ENCODE measurements around the gene TMEM117.

The TMEM117 gene

DNA sequence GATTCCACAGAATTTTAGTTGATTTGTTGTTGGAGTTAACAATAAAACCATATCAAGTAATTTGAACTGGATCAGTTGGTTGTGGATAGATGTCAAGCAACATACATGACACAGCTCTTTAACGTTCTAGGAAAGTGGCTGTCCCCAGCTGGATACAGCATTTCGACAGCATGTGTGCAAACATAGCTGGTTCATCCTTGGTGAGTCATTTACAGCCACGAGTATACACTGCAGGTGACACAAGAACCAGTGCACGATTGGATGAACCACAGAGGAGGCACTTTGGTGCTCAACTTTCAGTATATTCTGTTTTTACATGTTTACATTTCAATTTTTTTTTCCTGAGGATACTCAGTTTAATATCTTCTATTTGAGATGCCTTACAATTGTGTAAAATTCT, 242.4 kb downstream of the TMEM117 start:
- H3K4me3 ChIP-seq (ENCODE audit: low read depth, low read length) = no peak overlapping the region

DNA sequence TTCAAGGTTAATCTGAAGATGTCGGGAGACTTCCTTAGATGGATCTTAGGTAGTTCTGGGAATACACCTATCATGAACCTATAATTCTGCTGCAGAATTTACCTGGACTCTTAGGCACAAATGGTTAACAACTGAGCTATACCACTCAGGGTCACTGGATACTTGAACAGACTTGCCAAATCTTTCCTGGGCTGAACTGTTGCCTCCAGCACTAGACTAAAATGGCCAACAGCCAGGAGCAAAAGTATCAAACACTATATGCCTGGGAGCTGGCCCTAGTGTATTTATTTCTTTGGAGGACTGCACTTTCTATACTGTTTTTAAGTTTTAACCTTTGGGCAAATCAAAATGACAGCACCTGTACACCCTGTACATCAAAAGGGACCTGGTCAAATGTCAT, 252.8 kb downstream of the TMEM117 start:
- no peak overlapping the region for H3K4me3 ChIP-seq (ENCODE audit: low read depth, low read length)

DNA sequence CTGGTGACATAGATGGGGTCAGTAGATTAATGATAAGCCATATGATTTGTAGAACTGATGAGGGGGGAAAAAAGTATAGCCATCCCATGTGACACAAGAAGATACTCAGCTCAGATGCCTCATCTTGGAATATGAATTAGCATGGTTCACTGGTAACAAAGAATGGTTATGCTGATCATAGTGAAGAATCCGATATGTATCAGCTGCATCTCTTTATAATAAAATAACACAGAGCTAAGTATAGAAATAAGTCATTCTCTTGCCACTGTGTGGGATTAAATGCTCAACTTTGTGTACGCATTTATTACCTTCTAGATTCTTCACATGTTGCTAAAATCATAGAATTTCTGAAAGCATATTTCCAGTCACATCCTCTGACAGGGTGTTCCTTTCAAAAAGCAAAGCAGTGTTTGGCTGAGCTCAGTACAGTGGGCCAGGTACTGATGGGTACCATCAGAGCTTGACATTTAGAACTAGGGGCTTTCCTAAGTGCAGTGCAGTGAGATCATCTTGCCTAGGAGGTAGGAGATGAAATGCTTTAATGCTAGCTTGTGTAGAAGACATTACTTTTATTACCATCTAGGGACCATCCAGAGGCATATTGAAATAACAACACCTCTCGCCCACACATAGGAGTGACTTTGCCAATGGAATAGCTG, 256.2 kb downstream of the TMEM117 start:
- H3K4me3 ChIP-seq (ENCODE audit: low read depth, low read length) = no peak overlapping the region

DNA sequence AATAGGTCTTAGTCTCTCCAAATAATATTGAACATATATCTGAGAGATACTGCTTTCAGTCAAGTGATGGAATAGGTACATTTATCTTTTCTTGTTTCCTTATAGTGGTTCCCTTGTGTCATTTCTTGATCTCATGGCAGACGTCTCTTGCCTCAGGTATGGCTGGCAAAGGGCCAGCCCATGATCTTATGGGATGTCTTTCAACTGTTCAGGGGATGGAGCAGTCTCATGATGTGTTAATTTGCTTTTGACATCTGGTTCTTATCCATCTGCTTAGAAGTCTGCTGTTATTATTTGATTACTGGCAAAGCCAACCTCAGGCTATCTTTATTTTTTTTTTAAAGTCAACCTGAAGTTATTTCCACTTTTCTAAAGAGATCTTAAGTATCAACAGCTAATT, 262.9 kb downstream of the TMEM117 start:
- H3K4me3 ChIP-seq (ENCODE audit: low read depth, low read length) = no peak overlapping the region

DNA sequence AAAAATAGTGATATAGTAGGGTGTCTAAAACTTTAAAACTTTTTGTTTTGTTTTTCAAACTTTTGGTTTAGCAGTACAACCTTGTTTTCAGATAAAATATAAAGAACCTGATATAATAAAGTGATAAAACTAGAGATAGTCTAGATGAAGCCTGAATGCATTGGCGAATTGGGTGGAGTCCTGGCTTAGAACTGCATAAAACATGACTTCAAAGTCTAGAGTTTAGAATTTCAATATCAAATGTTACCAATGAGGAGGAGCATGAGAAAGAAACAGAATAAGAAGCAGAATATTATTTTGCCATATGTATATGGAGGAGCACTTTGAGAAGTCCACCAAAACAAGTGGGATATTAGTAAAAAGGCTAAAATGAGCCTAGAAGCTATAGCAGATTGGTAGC, 263.6 kb downstream of the TMEM117 start:
- no peak overlapping the region for H3K4me3 ChIP-seq (ENCODE audit: low read depth, low read length)

DNA sequence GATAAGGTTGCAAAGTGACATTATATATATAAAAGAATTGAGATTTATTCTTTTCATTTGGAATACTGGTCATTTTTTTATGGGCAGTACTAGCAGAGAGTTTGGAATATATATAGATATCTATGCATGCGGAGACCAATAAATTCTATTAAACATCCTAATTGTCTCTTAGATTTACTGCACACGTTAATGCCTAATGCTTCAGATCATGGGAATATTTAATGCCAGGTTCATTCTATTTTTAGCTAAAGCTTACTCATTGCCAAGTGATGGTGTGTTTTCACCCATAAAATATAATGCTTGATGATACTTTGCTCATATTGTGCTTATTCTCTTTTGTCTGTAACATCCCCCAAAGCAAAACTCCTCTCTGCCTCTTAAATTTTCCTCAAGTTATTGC, 264.4 kb downstream of the TMEM117 start:
- H3K4me3 ChIP-seq (ENCODE audit: low read depth, low read length) = no peak overlapping the region

DNA sequence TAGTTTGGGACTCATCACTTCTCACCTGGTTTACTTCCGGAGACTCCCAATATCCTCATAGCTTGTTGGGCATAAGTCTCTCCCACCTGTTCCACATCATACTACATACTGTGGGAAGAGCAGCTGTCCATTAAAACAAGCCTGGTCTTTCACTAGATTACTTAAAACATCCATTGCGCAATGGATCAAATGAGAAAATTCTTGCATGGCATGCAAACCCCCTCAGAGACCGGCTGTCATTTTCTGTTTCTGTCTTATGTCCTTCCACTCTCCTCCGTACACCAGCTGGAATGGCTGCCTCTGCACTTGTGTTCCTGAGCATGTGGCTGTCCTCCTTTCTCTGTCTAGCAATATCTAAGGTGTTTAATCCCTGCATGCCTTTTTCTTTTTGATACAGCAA, 265.6 kb downstream of the TMEM117 start:
- no peak overlapping the region for H3K4me3 ChIP-seq (ENCODE audit: low read depth, low read length)

DNA sequence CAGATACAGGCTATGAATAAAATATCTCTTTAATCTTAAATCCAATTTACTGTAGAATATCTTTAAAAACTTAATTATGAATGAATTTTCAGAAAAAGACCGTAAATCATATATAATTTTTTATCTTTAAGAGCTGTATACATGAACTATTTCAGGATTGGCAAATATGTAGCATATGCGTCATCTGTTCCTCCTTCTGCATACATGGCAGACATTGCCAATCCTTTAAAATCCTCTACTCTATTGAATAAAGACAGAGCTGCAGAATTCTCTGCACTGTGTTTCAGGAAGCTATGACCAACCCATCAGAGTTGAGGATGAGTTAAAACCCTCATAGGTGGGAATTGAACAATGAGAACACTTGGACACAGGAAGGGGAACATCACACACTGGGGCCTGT, 279.0 kb downstream of the TMEM117 start:
- no peak overlapping the region for H3K4me3 ChIP-seq (ENCODE audit: low read depth, low read length)

DNA sequence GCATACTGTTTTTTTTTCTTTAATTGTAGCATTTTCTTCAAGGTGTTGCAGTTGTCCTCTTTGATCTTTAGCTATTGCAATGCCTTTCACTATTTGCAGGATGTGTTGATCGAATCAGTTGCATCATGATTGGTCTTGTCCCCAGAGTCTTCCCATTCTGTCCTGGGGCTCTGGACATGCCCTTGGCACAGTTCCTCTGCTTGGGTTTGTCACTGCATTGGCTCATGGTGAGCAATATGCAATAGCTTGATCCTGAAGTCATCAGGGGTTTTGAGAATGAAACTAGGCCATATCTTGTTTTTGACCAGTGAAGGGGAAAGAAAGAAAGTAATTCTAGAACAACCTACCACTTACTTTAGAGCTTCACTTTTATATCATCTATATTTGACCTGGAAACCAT, 281.5 kb downstream of the TMEM117 start:
- no peak overlapping the region for H3K4me3 ChIP-seq (ENCODE audit: low read depth, low read length)

DNA sequence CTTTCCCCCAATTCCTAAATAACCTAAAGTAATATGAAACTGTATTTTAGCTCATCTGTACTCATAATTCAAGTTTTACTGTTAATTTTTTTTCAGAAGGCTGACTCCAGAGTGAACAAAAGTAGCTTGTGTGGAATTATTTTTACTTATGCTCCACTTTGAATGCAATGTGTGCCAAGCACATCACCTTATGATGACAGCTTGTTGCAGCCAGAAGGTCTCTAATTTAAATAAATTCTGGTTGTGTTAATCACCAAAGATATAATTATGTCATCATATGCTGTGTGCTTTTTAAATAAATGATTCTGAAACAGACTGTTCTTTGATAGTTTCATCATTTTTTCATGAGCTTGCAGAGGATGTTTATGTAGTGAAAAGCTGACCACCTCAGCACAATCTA, 283.1 kb downstream of the TMEM117 start:
- H3K4me3 ChIP-seq (ENCODE audit: low read depth, low read length) = no peak overlapping the region

DNA sequence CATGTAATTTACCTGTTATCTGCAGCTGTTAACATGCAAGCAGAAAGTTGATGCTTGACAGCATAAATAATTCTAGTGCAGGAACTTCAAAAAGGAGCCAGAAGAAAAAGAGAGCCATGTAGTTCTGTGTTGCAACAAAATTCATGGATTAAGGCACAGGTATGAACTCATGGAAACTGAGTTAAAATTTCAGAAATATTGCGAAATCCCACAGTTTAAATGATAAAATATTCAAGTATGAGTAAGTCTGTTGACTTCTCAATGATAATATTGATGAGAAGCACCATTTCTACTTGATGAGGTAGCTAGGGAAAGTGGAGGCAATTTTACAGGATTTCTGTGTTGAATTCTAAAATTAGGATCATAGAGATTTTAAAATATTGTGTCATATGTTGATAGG, 290.9 kb downstream of the TMEM117 start:
- no peak overlapping the region for H3K4me3 ChIP-seq (ENCODE audit: low read depth, low read length)

DNA sequence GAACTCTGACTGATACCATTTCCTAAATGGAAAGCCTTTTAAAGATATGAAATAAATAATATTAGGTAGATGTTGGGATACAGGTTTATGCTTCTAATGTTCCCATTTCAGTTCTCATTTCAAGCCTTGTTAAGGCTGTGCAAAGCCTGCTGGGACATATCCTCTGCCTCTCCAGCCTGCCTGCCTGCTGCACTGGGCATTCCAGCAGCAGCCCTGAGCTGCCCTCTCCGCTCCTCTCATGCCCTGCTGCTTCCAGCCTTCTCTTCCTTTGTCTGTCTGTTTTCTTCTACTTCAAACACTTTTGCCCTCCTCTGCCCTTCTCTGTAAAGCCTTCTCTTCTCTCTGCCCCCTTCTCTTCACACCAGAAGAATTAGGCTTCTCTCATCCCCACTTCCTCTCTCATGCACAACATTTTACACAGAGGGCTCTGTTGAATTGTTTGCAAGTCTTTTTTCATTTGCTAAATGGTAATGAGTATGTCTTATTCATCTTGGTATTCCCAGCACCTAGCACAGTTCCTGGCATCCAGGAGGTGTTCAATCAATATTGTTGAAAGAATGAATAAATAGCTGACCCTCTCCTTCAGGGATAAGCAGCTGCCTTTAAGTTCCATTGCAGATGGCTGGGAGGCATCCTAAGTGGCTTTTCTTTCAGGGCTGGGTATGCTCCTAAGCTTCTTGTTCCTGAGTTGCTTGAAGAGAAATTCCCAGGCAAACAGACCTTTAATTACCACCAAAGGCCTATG, 292.3 kb downstream of the TMEM117 start:
- H3K4me3 ChIP-seq (ENCODE audit: low read depth, low read length) = no peak overlapping the region

DNA sequence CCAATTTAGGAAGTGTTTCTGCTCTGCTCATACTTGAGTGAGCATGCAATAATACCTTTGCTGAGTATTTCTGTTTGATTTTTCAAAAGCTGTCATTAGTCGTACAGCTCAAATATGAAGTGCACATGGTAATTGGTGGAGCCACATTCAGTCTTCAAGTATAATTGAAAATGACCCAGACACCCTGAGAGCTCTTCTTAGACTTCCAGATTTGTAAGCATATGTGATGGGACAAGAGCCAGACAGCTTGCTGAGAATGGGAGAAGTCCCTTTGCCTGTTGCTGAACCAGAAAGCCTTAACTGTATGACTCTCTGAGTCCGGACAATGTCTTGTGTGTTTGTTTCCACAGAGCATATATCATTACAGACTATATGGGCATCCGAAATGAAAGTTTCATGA, 307.3 kb downstream of the TMEM117 start:
- H3K4me3 ChIP-seq (ENCODE audit: low read depth, low read length) = no peak overlapping the region

DNA sequence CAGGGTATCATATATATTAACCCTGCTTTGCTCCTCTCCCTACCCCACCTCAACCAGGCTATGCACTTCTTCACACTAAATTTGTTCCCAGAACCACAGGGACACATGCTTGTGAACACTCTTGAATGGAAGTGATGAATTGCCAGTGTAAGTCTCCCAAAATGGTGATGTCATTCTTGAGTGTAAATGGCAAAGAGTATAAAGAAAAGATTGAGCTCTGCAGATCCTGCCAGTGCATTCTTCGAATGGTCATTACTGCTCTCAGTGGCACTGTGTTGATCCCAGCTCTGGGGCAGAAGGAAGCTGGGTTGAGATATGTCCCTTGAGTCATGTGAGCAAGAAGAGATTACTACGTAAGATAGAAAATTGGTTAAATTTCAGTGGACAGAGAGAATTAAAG, 313.1 kb downstream of the TMEM117 start:
- H3K4me3 ChIP-seq (ENCODE audit: low read depth, low read length) = no peak overlapping the region

DNA sequence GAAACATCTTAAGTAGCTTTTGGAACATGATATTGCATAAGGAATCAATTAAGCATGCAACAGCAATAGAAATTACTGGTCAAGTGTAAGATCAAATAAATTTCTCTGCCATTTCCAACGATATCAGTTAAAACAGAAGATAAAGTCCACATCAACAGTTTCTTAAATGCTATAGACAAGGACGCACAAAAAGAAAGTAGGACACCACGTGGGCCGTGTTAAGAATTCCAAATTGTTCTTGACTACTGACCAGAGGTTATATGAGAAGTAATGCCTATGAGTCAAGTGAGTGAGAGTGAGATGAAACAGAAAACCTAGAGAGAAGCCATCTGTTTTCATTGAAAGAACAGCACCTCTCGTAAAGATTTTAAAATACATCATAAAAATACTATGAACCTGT, 318.2 kb downstream of the TMEM117 start:
- H3K4me3 ChIP-seq (ENCODE audit: low read depth, low read length) = no peak overlapping the region

DNA sequence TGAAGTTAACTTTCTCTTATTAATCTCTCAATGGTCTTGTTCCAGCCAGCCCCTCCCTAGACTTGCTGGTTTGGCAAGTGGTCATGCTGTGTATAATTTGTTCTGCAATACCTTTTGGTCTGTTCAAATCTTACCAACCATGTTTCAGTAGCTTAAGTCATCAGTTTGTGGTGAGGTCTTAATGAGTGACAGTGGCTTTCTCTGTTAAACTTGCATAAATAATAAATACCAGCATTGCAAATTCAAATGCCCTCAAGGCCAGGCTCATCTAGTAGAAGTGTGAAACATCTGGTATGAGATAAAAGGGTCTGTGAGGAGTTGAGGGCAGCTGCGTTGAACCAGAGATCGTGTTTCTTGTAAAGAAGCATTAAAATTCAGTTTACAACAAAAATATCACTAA, 319.5 kb downstream of the TMEM117 start:
- no peak overlapping the region for H3K4me3 ChIP-seq (ENCODE audit: low read depth, low read length)

DNA sequence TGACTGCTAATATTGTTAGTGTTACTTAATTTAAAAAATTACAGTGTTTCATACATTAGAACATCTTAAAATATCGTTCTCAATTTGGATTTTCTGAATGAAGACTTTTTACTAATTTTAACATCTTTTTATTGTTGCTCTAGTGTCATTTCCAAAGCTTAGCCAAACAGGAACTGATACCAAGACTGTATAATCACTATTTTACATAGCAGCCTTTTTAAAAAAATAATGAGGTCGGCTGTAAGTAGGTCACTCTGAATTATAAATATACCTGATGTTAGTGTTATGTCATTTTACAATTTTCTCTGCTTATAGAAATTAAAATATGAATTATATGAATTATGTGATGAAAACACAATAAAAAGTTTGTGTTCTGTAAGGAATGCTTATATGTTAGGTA, 321.5 kb downstream of the TMEM117 start:
- H3K4me3 ChIP-seq (ENCODE audit: low read depth, low read length) = no peak overlapping the region

DNA sequence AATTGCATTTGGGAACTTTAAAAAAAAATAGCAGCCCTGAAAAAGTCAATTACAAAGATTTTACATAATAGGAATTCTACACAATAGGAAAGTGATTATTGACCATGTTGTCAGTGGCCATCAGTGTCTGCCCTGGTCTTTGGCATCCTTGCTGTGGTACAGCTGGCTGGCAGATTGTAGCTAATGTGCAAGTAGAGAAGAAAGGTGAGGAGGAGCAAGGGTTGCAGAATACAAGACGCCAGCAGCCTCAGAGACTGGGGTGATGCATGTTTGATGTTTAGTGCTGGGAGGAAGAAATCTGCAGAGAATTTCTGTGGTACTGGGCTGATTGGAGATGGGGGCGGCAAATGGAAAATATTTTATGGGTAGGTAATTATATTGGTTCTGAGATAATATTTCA, 322.9 kb downstream of the TMEM117 start:
- no peak overlapping the region for H3K4me3 ChIP-seq (ENCODE audit: low read depth, low read length)

DNA sequence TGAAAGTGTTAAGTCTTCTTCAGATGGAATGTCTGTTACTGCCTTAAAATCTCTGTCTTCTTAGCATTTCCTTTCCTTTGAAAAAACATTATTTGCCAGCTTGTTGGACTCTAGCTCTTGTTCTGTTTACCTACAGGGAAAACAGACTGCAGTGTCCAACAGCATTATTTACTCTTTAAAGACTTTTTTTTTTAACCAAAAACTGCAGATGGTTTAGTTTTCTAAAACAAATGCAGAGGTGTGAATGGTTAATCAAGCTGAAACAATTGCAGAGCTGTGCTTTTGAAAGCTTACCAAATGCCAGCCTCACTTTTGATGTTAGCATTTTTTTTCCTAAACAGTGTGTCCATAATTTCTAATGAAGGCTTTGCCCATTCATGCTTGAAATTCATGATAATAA, 323.3 kb downstream of the TMEM117 start:
- H3K4me3 ChIP-seq (ENCODE audit: low read depth, low read length) = no peak overlapping the region

DNA sequence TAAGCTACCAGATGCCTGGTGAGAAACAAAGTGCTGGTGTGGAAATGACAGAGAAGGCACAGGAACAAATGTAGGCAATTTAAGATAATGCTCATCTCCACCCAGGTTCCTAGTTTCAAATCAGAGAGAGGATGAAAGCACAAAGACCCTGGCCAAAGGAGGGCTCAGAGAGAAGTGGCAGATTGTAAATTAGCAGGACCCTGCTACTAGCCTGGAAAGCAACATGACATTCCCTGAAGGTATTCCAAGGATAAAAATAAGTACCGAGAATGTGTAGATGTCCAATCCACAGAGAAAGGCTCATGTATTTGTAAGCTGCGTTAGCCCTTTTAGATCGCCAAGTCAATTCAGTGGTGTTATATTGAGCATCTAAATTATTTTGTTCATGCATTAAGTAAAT, 324.0 kb downstream of the TMEM117 start:
- H3K4me3 ChIP-seq (ENCODE audit: low read depth, low read length) = no peak overlapping the region

DNA sequence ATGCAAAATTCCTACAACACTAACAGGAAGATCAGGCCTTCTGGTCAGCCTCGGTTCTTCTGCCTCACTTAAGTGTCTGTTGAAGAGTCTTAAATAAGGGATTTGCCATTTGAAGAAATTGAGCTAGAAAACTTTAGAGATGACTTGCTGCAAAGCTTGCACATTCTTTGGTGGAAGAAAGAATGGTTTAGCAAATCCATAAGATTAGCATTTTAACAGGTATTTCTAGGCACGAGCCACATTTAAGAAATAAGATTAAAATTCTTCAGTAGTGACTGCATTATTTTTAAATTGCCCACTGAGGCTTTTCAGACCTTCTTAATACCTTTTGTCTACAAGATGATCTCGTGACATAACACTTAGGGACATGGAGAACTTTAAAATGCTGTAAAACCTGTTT, 327.1 kb downstream of the TMEM117 start:
- no peak overlapping the region for H3K4me3 ChIP-seq (ENCODE audit: low read depth, low read length)

DNA sequence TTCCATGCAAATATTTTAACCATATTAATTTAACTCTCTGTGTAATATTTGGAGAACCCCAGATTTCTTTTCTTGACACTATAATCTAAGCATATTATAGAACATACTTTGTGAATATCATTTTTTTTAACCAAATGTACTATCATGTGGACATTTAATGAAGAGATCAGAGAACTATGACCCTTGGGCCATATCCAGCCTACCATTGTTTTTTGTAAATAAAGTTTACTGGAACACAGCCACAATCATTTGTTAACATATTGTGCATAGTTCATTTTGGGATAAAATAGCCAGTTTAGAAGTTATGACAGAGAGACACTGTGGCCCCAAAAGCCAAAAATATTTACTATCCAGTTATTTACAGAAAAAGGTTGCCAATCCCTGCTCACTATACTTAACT, 338.2 kb downstream of the TMEM117 start:
- no peak overlapping the region for H3K4me3 ChIP-seq (ENCODE audit: low read depth, low read length)

All from iPS-11a (cell line).